T-cell (primary cell): Measurements from ENCODE around the gene TPP2. TPM values are rescaled to one million over a fixed set of nuclear protein-coding genes. Genes with fewer than 3 reads are reported as not detected.

Experiments used
- ATAC-seq, 4 experiments: fragments of 200-7000 bp in 3 of 4; fragments of 150-1000 bp in 1 of 4; cut with Tn5 transposase; replicated peaks in 1 of 4; 1 replicate in 3 of 4; 2 replicates in 1 of 4; pipeline ENCODE4 v1.10.0; 2021; ENCODE audit warnings: moderate library complexity in 3 of 4, mild to moderate bottlenecking in 2 of 4, moderate number of reproducible peaks in 1 of 4
- CTCF ChIA-PET, 2 donors: fragments of 300-600 bp; sonication (Branson Sonifier 250); formaldehyde crosslinking; loops; one replicate each; lab custom pipeline; 2022; ENCODE audit warnings: antibody characterized with exemption in 2 of 2; lab: Charles Lee
- POLR2A ChIA-PET, 2 donors: fragments of 300-600 bp; sonication (Branson Sonifier 250); formaldehyde crosslinking; loops; one replicate each; lab custom pipeline; 2022; ENCODE audit warnings: antibody characterized with exemption in 2 of 2; lab: Charles Lee
- DNase-seq, 35 experiments: peaks; one replicate each; pipeline versions ENCODE4 v3.0.0 to v3.0.0-alpha.2; 2013 to 2023
- H3K27ac ChIP-seq: one replicate; pipeline ENCODE4 v1.5.1; 2013; ENCODE audit warnings: low read length
- H3K27me3 ChIP-seq, 2 experiments: replicated peaks in 1 of 2; 1 replicate in 1 of 2; 2 replicates in 1 of 2; pipeline versions ENCODE4 v1.6.1 to v1.7.0; 2013; ENCODE audit warnings: low read length in 1 of 2, mixed read lengths in 1 of 2; ENCODE audit not compliant: control insufficient read depth in 2 of 2, insufficient read depth in 2 of 2; ENCODE audit errors: extremely low read depth in 1 of 2
- H3K36me3 ChIP-seq, 2 donors: 1 replicate in 1 of 2; 2 replicates in 1 of 2; pipeline versions ENCODE4 v1.6.1 to v1.7.0; 2013; ENCODE audit warnings: low read length in 1 of 2; ENCODE audit not compliant: control insufficient read depth in 2 of 2, insufficient read depth in 1 of 2; ENCODE audit errors: extremely low read depth in 1 of 2
- H3K4me1 ChIP-seq, 2 experiments: 1 replicate in 1 of 2; 2 replicates in 1 of 2; pipeline versions ENCODE4 v1.6.1 to v1.7.0; 2013; ENCODE audit warnings: low read length in 2 of 2, mixed read lengths in 1 of 2; ENCODE audit not compliant: insufficient read depth in 2 of 2, control insufficient read depth in 1 of 2; ENCODE audit errors: extremely low read depth in 1 of 2
- H3K4me3 ChIP-seq, 2 donors: 1 replicate in 1 of 2; 2 replicates in 1 of 2; pipeline versions ENCODE4 v1.5.1 to v1.7.0; 2013; ENCODE audit warnings: mild to moderate bottlenecking in 2 of 2, low read length in 1 of 2, moderate library complexity in 1 of 2; ENCODE audit not compliant: control insufficient read depth in 1 of 2; ENCODE audit errors: extremely low read depth in 1 of 2
- H3K9me3 ChIP-seq: 2 replicates; pipeline ENCODE4 v1.7.0; 2013
- H3K27ac Mint-ChIP-seq, 2 donors: one replicate each; pipeline ENCODE4 v1.8.0; 2020 to 2021; ENCODE audit warnings: mild to moderate bottlenecking in 2 of 2, mixed read lengths in 2 of 2
- H3K27me3 Mint-ChIP-seq, 2 donors: one replicate each; pipeline ENCODE4 v1.8.0; 2021 to 2022; ENCODE audit warnings: mixed read lengths in 2 of 2
- H3K36me3 Mint-ChIP-seq: one replicate; pipeline ENCODE4 v1.8.0; 2021; ENCODE audit warnings: mixed read lengths
- H3K4me1 Mint-ChIP-seq, 3 donors: one replicate each; pipeline ENCODE4 v1.8.0; 2020 to 2022; ENCODE audit warnings: mixed read lengths in 3 of 3, mild to moderate bottlenecking in 1 of 3
- H3K4me3 Mint-ChIP-seq, 3 donors: one replicate each; pipeline ENCODE4 v1.8.0; 2020 to 2022; ENCODE audit warnings: mild to moderate bottlenecking in 3 of 3, mixed read lengths in 3 of 3, moderate library complexity in 3 of 3
- H3K9me3 Mint-ChIP-seq, 3 donors: one replicate each; pipeline ENCODE4 v1.8.0; 2020 to 2022; ENCODE audit warnings: mixed read lengths in 3 of 3
- WGBS: methylation state at CpG from one replicate; pipeline ENCODE4 v1.1.5; 2013; ENCODE audit warnings: missing lambda C conversion rate; ENCODE audit not compliant: insufficient coverage; 5-methylcytosine and 5-hydroxymethylcytosine counted together
- total RNA-seq, 35 experiments: library from RNA in 6 of 35; stranded (reverse) in 6 of 35; fragments of 120-200 nt in 1 of 35; gene quantifications; one replicate each; pipeline versions ENCODE4 v1.2.1 to v1.2.4 and lab custom pipeline; 2013 to 2026

The TPP2 gene
- total RNA-seq, 5 donors from 2014 or later (not counting 1 experiment from before 2014, with no cell fraction given), result 111 to 135 (median 115) TPM

DNA sequence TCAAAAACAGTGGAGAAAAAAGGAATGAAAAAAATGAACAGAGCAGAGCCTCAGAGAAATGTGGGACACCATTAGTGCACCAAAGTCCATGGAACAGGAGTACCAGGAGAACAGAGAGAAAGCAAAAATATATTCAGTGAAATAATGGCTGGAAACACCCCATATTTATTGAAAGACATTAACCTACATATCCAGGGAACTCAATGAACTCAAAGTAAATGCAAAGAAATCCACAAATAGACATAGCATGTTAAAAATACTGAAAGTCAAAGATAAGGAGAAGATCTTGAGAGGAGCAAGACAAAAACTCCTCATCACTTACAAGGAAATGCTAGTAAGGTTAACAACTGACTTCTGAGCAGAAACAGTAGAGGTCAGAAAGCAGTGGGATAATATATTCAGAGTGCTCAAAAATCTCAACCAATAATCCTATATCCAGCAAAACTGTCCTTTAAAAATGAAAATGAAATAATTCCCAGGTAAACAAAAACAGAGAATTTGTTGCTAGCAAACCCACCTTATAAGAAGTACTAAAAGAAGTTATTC, 62.5 kb downstream of the TPP2 start:
- no peak overlapping the region for H3K4me3 ChIP-seq
- ChIA-PET CTCF (interaction anchor here (0.9 to 1.9 kb wide), 4 partner anchors 9 to 80 kb away, joined by 4 to 6 read pairs (median 4); no protein-coding TSS in a partner anchor), POLR2A (interaction anchor here (0.6 kb wide), 2 partner anchors 19 to 54 kb away, joined by 3 to 4 read pairs; no protein-coding TSS in a partner anchor)
- H3K27me3 Mint-ChIP-seq, result no peaks in the 10 kb centered on the region
- peak overlapping the region in 1 of 2 donors; percentile 18 for H3K27ac Mint-ChIP-seq
- peaks cover 3 to 53% of the 10 kb centered on the region in 2 donors for H3K36me3 ChIP-seq
- H3K9me3 Mint-ChIP-seq, result peaks cover 0 to 4% (median 0%) of the 10 kb centered on the region in 3 donors
- no peak overlapping the region for H3K4me3 Mint-ChIP-seq
- no peak for ATAC-seq
- H3K36me3 Mint-ChIP-seq, result peaks cover 47% of the 10 kb centered on the region
- no peaks in the 10 kb centered on the region for H3K9me3 ChIP-seq
- H3K4me1 ChIP-seq, result no peaks in the 10 kb centered on the region
- no peaks in the 10 kb centered on the region for H3K4me1 Mint-ChIP-seq
- no peaks in the 10 kb centered on the region for H3K27me3 ChIP-seq
- H3K27ac ChIP-seq, result no peak overlapping the region
- DNase-seq, result no peak

- Histone ChIP-seq H3K27me3 (no peaks in the 10 kb centered on the region), H3K4me1 (no peaks in the 10 kb centered on the region), H3K9me3 (peaks cover 3% of the 10 kb centered on the region), H3K27ac (no peak overlapping the region), H3K4me3 (no peak overlapping the region), H3K36me3 (peaks cover 16 to 71% of the 10 kb centered on the region in 2 donors)
- ChIA-PET POLR2A (interaction anchor here in 1 of 2 donors (0.7 kb wide), 1 partner anchor 15 kb away, joined by 3 read pairs; no protein-coding TSS in a partner anchor), CTCF (interaction anchor here in 1 of 2 donors (0.6 to 1.0 kb wide), 4 partner anchors 9 to 180 kb away, joined by 3 to 4 read pairs (median 3); no protein-coding TSS in a partner anchor)
- ATAC-seq (no peak), DNase-seq (no peak)
- Mint-ChIP-seq H3K4me3 (no peak overlapping the region), H3K9me3 (peaks cover 7 to 21% (median 19%) of the 10 kb centered on the region in 3 donors), H3K27me3 (no peaks in the 10 kb centered on the region), H3K27ac (no peak overlapping the region), H3K36me3 (peaks cover 75% of the 10 kb centered on the region), H3K4me1 (no peaks in the 10 kb centered on the region)
These were observed 70.2 kb downstream of the TPP2 start for GRCh38 chr13:102667023-102667422.

DNA sequence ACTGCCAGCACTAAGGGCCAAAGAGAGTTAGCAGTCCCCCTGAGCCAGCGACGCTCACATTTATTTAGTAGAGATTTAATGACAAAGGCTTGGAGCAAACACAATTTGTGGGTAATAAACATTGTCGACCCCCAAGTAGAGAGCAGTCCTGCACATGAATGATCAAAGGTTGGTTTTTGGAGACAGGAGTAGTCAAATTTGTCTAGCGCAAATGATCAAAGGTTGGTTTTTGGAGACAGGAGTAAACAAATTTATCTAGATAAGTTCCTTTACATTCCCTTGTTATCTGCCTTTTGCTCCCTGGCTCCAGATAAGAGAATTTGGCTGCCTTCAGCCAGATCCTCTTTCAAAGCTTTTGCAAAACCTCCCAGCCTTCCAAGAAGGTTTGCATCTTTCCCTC, 71.1 kb downstream of the TPP2 start:
- no peak for ATAC-seq
- H3K27ac Mint-ChIP-seq, result no peak overlapping the region
- H3K4me3 ChIP-seq, result peak overlapping the region in 1 of 2 donors; percentile 6
- 100% methylated on average over 3 of the region's 4 CpGs for WGBS
- CTCF ChIA-PET, result no interaction called here
- DNase-seq, result no peak
- POLR2A ChIA-PET, result no interaction called here
- peaks cover 3% of the 10 kb centered on the region for H3K9me3 ChIP-seq
- H3K4me1 Mint-ChIP-seq, result no peaks in the 10 kb centered on the region
- H3K27ac ChIP-seq, result no peak overlapping the region
- H3K9me3 Mint-ChIP-seq, result peaks cover 7 to 21% (median 19%) of the 10 kb centered on the region in 3 donors
- H3K27me3 ChIP-seq, result no peaks in the 10 kb centered on the region
- H3K27me3 Mint-ChIP-seq, result no peaks in the 10 kb centered on the region
- H3K36me3 Mint-ChIP-seq, result peaks cover 76% of the 10 kb centered on the region
- H3K4me1 ChIP-seq, result no peaks in the 10 kb centered on the region
- H3K36me3 ChIP-seq, result peaks cover 16 to 74% of the 10 kb centered on the region in 2 donors
- no peak overlapping the region for H3K4me3 Mint-ChIP-seq

DNA sequence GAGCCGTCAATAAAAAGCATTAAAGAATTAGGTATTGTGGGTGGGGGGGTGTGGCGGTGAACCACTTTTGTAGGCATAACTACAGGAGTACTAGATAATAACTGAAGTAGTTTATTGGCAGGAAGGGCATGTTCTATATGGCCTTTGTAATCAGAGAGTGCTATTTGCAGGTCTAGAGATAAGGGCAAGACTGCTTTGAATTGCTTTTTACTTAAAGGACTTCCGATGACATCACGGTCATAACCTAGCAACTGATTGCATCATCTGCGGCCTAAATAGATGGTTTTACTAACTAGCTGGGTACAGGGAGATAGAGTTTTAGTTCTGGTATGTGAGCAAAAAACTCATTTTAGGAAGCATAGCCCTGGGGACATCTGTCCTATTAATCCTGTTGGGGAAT, 73.3 kb downstream of the TPP2 start:
- no peaks in the 10 kb centered on the region for H3K4me1 Mint-ChIP-seq
- peaks cover 7 to 21% (median 19%) of the 10 kb centered on the region in 3 donors for H3K9me3 Mint-ChIP-seq
- H3K4me1 ChIP-seq, result no peaks in the 10 kb centered on the region
- peaks cover 78% of the 10 kb centered on the region for H3K36me3 Mint-ChIP-seq
- POLR2A ChIA-PET, result no interaction called here
- CTCF ChIA-PET, result no interaction called here
- peaks cover 21 to 79% of the 10 kb centered on the region in 2 donors for H3K36me3 ChIP-seq
- DNase-seq (no peak), ATAC-seq (no peak)
- peak overlapping the region in 1 of 2 donors; percentile 58 for H3K27ac Mint-ChIP-seq
- no peak overlapping the region for H3K4me3 Mint-ChIP-seq
- H3K27ac ChIP-seq, result no peak overlapping the region
- no peak overlapping the region for H3K4me3 ChIP-seq
- peaks cover 3% of the 10 kb centered on the region for H3K9me3 ChIP-seq
- WGBS, result 92% methylated on average over 3 of the region's 5 CpGs
- no peaks in the 10 kb centered on the region for H3K27me3 ChIP-seq
- H3K27me3 Mint-ChIP-seq, result no peaks in the 10 kb centered on the region

- no peak overlapping the region for H3K27ac ChIP-seq
- no CpG with 5 or more reads among the region's 3 CpGs for WGBS
- Mint-ChIP-seq H3K4me3 (no peak overlapping the region), H3K36me3 (peaks cover 64% of the 10 kb centered on the region), H3K27ac (peak overlapping the region in 1 of 2 donors; percentile 29), H3K27me3 (no peaks in the 10 kb centered on the region), H3K4me1 (peaks cover 0 to 6% (median 0%) of the 10 kb centered on the region in 3 donors), H3K9me3 (peaks cover 0 to 5% (median 5%) of the 10 kb centered on the region in 3 donors)
- H3K27me3 ChIP-seq, result no peaks in the 10 kb centered on the region
- no peak for DNase-seq
- H3K4me3 ChIP-seq, result no peak overlapping the region
- ChIA-PET CTCF (interaction anchor here in 1 of 2 donors (0.6 kb wide), 1 partner anchor 154 kb away, joined by 3 read pairs; no protein-coding TSS in a partner anchor), POLR2A (interaction anchor here (0.6 to 1.4 kb wide), 2 partner anchors 14 to 92 kb away, joined by 3 to 10 read pairs; no protein-coding TSS in a partner anchor)
- ATAC-seq, result no peak
- H3K4me1 ChIP-seq, result no peaks in the 10 kb centered on the region
- no peaks in the 10 kb centered on the region for H3K9me3 ChIP-seq
- H3K36me3 ChIP-seq, result peaks cover 8 to 61% of the 10 kb centered on the region in 2 donors
These were observed 78.3 kb downstream of the TPP2 start for GRCh38 chr13:102675115-102675514.

GRCh38 chr13:102677122-102677521, 80.3 kb downstream of the TPP2 start:
- H3K36me3 Mint-ChIP-seq, result peaks cover 49% of the 10 kb centered on the region

More at GRCh38 chr13:102677122-102677521, 80.3 kb downstream of the TPP2 start:
- no peak overlapping the region for H3K4me3 Mint-ChIP-seq
- CTCF ChIA-PET, result no interaction called here
- H3K4me1 Mint-ChIP-seq, result peaks cover 12 to 20% (median 13%) of the 10 kb centered on the region in 3 donors
- H3K9me3 Mint-ChIP-seq, result no peaks in the 10 kb centered on the region
- POLR2A ChIA-PET, result no interaction called here
- Histone ChIP-seq H3K9me3 (no peaks in the 10 kb centered on the region), H3K4me3 (no peak overlapping the region), H3K27ac (no peak overlapping the region), H3K36me3 (peaks cover 5 to 47% of the 10 kb centered on the region in 2 donors), H3K4me1 (peaks cover 0 to 2% of the 10 kb centered on the region in 2 experiments), H3K27me3 (no peaks in the 10 kb centered on the region)
- DNase-seq (no peak), ATAC-seq (no peak)
- H3K27ac Mint-ChIP-seq, result peak overlapping the region in 1 of 2 donors; percentile 22
- WGBS, result 100% methylated on average over 3 of the region's 4 CpGs
- no peaks in the 10 kb centered on the region for H3K27me3 Mint-ChIP-seq
